ENCODE measurements around the gene HUS1.

HUS1 gene

DNA sequence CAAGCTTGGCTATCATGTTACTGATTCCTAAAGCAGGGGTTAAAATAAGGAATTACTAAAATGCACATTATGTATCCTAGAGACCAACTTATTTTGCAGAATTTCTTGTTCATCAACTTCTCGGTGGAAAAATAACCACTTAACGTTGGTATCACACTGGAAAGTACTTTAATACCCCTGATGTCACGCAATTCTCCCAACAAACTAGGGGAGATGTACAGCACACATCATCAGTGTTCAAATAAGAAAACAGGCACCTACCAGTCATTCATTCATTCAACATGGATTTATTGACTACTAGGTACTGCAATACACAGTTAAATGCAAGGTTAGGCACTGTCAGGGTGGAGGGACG is 648 bp downstream of the HUS1 start:
- no peak for DNase-seq

DNA sequence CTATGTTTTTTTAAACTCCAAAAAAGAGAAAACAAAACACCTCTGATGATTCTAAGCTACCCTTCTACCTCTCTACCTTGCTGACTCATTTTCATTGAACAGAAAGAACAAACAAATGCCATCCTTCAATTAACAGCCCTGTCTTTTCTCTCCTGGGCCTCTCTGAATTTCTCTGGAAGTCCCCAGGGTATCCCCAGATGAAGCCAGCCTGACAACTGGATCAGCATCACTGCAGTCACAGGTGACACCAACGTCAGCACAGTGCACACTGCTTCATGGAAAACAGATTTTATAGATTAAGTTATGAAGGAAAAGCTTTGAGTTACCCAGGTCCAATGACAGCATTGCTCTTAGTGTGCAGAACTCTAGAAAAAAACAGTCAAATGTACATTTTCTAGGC is 5.7 kb downstream of the HUS1 start:
- DNase-seq = no peak

DNA sequence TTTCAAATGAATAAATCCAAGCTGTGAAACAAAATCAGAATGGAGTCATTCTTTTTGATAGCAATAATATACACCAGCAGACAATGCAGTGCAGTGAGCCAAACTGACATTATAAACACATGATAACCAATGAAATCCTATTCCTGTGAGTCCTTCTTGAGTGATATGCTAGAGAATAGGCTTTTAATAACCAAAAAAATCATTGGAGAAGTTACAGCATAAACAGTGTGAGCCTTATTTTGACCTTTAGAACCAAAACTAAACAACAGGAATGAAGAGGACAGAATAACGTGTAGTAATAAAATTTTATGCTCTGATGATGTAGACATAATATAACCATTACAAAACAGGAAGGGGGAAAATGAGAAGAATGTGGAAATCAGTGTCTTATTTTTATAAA is 8.7 kb downstream of the HUS1 start:
- no peak for DNase-seq

DNA sequence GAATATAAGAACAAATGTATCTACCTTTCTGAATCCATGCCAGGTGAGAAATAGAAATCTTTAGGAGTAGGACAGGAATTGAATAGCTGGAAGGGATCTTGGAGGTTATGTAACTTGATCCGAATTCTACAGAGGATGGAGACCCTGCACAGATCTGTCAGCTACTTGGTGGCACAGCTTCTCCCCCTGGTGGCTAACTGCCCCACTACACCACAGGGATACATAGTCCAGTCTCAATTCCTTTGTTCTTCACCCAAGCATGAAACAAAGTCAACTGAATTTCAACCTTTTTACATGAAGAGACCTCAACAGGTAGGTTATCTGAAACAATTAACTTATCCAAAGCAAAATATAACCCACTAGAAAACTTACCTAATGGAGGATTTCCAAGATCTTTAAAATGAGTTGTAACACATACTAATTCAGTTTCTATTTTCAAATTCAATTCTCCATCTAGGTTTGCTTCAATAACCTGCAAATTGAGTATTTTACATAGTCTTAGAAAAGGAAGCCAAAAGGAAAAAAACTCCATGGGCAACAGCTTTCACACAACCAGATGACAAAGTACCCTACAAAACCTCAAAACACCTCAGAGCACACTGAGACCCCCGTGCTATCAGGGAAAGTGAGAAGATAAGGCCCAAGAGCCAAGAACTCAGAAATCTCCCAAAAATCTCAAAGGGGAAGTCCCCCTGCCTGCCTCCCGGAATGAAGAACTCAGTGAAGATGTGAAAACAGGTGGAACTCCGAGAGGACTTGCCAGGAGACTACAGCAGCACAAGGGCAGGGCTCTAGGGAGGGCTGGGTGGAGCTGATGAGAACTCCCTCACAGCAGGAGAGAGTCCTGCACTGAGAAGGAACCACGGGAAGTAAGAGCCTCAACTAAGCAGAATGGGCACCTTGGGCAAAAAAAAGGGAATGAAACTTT is 10.3 kb downstream of the HUS1 start:
- DNase-seq = peak; percentile 60

DNA sequence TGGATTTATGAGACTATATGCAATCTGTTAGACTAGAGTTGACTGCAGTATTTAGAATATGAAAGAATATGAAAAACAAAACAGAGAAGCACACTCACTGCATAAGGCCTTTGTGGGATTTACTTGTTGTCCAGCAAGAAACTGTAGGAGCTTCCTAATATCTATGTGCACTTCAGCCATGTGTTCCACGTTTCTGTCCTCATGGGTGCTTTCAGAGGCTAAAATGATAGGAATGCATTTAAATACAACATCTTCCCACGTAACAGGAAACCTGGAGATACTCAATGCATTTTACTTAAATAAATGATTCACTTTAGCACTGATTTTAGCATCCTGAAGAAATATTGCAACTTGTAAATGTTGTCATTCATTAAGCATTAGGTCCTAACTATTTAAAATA is 11.7 kb downstream of the HUS1 start:
- no peak for DNase-seq

DNA sequence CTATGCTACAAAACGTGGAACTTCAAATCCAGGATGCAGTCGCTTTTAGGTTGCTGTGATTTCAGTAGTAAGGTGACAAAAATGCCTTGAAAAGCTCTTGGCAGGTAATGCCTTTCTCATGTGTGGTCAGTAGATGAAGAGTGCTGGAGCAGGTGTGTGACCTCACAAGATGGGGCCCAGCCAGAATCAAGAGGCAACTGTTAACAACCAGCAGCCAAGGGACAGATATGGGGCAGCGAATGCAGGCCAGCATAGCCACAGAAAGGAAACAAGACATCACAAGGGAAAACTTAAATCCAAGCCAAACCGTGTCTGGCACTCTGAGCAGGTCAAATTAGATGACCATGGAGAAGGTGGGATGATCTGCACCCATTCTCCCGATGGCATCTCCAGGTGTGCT is 12.3 kb downstream of the HUS1 start:
- no peak for DNase-seq

DNA sequence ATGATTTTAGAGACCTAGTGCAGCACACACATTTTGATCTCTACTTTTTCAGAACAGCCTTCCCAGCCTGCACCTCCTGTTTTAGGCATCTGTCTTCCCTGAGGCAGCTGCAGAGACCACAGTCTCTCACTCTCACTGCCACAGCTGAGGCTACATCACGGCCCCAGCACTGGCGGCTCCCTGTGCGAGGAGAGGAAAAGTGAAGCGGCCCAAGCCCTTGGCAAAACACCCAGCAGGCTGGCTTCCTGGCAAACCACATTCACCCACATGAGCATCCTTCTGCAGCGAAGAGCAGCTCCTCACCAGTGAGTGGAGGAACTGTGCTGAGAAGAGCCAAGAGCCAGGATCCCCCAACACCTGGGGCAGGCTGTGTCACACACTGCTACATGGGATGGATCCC is 14.0 kb downstream of the HUS1 start:
- no peak for DNase-seq

DNA sequence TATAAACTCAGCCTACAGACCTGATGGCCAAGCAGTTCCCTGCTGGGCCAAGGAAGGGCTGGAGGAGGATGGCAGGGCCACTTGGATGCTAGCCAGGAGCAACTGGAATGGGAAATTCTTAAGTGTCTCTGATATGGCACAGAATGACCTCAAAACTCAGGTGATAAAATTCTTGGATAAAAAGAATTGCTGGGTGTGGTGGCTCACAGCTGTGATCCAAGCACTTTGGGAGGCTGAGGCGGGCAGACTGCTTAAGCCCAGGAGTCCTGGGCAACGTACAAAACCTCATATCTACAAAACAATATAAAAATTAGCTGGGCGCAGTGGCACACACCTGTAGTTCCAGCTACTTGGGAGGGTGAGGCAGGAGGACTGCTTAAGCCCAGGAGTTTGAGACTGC is 17.2 kb downstream of the HUS1 start:
- DNase-seq = no peak

DNA sequence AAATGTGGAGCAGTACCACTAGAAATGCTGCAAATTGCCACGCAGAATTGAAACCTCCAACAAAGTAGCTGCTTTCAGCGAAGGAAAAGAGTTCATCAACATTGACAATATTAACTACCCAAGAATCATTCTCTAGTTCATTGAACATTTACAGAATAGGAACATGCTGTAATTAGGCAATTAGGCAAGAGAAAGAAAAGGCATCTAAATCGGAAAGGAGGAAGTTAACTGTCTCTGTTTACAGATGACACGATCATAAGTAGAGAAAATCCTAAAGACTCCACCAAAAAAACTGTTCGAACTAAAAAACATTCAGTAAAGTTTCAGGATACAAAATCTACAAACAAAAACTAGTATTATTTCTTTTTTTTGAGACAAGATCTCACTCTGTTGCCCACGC is 22.3 kb downstream of the HUS1 start:
- DNase-seq = no peak

DNA sequence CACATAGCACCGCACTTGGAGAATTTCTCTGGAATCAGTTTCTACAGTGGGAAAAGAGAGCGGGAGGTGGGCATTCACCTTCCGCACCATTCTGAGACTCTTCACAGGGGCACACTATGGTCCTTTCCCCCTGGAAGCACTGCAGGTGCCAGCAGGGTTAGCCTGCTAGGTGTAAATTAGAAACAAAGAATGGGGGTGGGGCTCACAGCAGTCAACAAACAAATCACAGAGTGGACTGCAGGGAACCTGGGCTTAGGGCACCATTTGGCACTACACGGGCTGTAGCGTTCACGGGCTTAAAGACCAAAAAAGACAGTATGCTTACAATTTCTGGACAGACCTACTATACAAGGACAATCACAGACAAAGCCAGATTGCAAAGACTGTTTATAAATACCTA is 23.2 kb downstream of the HUS1 start:
- DNase-seq = no peak

DNA sequence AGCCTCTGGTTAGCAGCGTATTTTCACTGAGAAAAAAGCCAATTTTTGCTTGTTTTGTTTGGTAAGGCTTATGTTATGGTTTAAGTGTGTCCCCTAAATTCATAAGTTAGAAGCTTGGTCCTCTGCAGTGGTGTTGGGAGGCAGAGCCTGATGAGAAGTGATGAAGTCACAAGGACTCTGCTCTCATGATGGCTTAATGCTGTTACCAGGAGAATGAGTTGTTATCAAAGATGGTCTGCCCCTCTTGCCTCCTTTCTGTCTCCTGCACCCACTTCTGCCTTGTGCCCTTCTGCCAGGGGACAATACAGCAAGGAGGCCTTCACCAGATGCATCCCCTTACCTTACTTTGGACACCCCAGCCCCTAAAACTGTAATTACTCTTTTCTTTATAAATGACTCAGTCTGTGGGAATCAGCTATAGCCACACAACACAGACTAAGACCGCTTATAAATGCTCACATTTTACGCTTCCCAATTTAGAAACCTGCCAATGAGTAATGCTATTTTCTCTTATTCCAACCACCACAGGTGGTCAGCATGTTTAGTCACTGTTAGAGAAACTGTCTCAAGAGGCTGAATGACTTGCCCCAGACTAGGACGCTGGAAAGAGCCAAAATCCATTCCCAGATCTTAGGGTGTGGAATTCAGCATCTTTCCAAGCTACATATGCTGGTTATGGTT is 25.0 kb downstream of the HUS1 start:
- no peak for DNase-seq

DNA sequence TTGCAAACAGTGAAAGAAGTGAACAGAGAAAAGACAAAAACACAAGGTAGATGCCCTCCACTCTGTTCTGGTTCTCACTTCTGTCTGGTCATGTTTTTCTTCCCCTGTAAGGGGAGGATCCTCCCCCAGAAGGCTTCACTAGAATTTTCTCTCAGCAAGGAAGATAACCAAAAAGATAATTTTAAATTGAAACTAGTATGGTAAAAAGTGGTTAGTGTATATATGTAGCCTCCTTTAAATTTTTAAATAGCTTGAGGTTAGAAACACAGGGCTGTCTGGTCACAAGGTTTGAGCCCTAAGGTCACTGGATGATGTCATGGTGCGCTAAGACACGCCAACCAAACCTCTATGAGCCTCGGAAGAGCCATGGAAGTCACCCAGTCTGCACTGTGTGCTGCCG is 25.6 kb downstream of the HUS1 start:
- DNase-seq = no peak

DNA sequence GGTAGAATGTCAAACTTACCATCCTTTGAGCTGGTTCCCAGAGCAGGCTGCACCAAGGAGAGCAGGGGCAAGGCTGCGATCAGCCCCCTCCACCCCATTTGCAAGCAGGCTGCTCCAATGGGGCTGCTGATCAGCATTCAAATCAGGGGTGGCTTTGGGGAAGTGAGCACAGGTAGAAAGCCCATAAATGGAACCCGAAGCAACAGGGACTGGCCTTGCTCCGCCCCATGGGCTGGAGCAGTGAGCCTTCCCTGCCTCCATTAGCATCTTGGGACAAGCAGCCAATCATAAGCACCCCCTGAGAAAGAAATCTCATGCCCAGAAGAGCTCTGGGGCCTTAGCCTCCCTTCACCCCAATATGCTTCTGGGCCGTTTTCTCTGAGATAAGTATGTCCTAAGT is 27.2 kb downstream of the HUS1 start:
- DNase-seq = no peak

DNA sequence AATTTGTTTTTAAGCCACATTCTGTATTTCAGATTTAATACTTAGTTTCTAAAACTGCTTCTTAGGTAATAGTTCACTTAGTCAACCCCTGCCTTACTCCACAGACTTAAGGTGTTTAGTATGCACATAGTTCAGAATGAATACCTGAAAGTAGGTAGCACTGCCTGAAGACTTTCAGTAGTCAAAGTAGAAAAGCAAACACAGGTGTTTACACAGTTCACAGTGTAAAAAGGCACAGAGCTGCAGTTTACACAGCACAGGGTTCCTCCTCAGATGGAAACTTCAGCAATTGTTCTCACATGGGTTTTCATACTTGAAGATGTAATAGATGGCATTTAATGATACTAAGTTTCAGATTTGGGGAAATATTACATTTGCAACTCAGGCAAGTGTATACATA is 28.0 kb downstream of the HUS1 start:
- no peak for DNase-seq

DNA sequence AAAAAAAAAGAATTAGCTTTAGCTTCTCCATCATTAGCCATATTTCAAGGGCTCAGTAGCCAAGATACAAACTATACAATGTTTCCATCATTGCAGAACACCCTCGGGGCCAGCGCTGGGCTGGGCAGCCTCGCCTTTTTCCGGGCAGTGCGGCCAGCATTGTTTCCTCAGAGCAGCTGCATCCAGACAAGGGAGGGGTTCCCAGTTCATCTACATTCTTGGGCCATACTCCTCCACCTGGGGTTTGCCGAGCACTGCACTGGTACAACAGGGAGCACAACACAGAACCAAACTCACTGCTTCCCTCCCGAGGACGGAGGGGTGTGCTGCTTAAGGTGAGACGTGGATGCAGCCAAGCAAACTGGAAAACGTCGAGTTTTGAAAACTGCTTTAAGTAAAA is 28.7 kb downstream of the HUS1 start:
- no peak for DNase-seq

DNA sequence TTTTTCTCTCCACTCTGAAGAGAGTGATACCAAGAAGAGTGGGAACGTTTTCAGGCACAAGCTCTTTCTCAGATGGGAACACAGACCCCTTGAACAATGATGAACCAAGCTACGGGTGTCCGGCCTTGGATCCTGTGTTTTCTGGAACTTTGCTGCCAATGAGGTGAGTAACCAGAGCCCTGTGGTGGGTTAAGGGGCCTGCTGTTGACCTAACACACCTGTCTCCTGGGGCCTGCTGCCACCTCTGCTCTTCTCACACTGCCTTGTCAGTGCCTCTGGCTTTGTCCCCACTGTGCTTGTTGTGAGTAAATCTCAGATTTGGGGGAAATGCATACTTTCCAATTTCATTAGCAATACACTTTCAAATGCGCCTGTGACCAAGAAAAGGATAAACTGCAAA is 29.7 kb downstream of the HUS1 start:
- DNase-seq = no peak

DNA sequence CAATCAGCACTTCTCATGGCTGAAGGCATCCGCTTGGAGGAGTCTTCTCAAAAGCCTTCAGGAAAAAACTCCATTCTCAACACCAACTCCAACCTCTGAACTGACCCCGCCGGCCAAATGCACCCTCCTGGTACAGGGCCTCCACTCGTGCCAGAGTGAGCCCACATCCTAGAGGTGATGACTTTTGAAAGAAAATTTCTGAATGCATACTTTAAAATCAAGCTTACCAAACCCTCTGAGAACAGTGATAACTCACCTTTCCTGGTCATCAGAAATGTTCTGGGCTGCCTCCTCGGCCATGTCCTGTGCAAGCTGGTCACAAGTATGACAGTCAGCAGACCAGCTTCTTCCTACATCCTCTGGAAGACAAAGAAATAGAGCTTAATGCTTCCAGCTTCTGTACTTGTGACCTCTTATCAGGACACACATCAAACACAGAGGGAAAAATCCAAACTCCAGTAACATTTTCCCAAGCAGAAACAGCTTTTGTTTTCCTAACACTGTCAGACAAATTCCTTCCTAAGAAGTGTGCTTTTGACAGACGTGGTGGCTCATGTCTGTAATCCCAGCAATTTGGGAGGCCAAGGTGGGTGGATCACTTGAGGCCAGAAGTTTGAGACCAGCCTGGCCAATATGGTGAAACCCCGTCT is 31.1 kb downstream of the HUS1 start, which contains the start of gene PKD1L1:
Gene PKD1L1 (minus strand): TSS at position 326 of the 650 bp plus-strand sequence. CDS start 26 bp downstream, at position 300.
- DNase-seq = no peak

DNA sequence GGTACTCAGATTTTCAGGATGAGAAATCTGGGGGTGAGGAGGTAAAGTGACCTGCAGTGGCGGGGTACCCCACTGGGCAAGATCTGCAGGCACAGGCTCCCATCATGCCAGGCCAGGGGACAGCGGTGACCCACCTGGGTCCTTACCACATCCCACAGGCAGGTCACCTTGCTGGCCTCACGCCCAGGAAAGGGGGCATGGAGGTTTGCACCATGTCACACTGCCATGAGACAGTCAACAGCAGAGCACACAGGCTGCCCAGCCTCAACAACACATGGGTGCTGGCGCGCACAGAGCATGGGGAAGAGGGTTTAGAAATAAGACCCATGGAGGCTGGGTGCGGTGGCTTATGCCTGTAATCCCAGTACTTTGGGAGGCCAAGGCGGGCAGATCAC is 32.1 kb downstream of the HUS1 start:
- DNase-seq = no peak

DNA sequence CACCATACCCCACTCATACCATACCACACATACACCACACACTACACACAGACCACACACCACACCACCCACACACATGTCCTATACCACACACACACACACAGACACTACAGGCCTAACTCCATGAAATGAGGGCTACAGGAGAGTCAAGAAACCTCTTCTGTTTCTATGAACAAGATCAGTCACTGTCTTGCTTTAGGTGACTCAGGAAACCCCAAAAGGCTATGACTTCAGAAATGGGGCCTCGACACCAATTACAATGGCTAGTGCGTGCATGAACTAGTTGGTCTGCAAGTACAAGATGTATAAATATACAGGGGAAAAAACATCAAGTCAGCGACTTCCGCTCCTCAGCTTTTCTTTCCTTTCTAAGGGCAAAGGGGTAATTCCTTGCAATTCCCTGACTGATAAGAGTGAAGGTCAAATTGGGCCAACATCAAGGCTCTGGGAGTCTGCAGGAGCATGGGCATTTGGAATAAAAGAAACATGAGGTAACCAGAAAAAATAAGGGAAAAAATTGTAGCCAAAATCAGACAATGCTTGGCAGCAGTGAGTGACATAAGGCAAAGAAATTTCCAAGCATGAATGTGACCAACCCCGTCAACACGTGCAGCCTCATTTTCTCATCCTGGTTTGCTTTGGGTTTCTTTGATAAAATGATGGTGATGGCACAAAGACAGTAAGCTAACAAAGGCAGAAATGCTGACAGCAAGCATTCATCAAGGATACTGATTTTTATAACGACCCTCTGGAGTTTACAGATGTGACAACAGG is 32.6 kb downstream of the HUS1 start:
- no peak for DNase-seq

DNA sequence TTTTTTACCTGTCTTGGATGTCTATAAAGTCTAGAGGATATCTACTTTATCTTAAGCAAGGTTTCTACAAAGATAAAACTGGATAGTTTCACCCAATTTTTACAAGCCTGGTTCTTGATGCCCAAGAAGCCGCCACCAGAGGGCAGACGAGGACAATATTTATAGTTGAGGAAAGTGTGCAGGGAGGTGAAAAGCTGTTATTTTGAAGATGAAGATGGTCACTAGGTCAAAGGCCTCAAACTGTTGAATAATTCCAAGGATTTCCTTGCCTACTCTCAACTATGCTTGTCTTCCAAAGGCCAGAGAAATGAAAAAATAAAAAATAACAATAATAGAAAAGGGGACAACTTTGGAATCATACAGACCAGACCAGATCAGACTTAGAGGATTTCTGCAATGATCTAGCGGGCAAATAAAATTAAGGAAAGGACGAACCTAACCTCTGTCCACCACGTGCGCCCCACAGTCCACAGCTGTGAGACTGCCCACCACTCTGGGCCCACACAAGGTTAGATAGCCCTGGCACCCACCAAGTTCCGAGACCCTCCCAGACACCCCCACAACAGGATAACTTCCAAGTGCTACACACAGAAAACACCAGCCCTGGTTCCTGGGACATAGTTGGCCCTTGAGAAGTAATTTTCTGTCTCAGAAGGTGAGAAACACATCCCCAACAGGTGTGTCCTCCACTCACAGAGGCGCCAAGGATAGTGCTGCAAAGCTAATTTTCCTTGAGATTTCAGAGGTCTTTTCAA is 34.0 kb downstream of the HUS1 start:
- no peak for DNase-seq

DNA sequence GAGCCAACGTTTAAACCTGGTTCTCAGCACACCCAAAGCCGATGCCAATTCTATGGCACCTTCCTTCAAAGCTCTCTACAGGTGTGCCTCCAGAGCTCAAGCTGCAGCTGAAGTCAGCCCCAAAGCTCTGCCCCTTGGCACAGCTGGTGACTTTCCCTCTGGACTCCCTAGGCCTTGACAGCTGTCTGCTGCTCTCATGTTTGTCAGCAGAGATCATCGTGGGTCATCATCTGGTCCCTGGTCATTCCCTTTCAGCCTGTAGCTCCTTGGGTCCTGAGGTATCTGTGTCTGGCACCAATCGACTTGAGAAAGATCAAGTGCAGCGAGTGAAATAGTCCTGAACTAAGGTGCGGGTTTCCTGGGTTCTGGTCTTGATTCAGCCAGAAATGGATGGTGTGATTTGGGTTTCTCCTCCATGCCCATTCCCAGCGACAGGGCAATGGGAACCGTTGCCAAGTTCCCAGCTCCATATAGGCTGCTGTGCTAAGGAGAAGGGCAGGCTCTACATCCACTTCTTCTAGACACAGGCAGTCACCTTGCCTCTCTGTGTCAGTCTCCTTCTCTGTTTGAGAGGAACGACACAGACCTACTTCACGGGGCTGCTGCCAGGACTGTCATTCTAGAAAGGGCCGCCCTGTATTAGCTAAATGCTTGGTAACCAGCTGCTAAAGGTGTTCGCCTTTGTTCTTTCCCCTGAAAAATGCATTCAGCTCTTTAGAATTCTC is 34.7 kb downstream of the HUS1 start:
- DNase-seq = no peak
